Bronchial epithelial cell (primary cell): ENCODE measurements around the gene ZNG1B. TPM values are rescaled to one million over a fixed set of nuclear protein-coding genes. Genes with fewer than 3 reads are reported as not detected.
"Not testable (repeated sequence)": the region's sequence is repeated elsewhere in the genome, so short reads cannot be mapped to it uniquely, and the experiment has no call there.

ENCODE experiments used
- DNase-seq: peaks from one replicate; pipeline ENCODE4 v3.0.0-alpha.2; 2010; ENCODE audit warnings: low read depth
- FAIRE-seq: peaks from 2 replicates; lab custom pipeline; 2011; peaks lifted over from hg19 to GRCh38; lab: Jason Lieb, UNC
- H3K27me3 ChIP-seq: 2 replicates; pipeline ENCODE4 v1.5.1; 2011; ENCODE audit warnings: low read length; ENCODE audit not compliant: control insufficient read depth, insufficient read depth
- H3K36me3 ChIP-seq: 2 replicates; pipeline ENCODE4 v1.5.1; 2011; ENCODE audit warnings: low read length; ENCODE audit not compliant: control insufficient read depth, insufficient read depth
- H3K4me3 ChIP-seq: 2 replicates; pipeline ENCODE4 v1.5.1; 2011; ENCODE audit warnings: mild to moderate bottlenecking, low read depth, low read length, control low read depth
- total RNA-seq: library from RNA; depleted of rRNA; stranded (reverse); fragments of >200 nt; gene quantifications from 2 replicates; pipeline ENCODE4 v1.2.1, GENCODE V29; 2014

Gene ZNG1B
- total RNA-seq, 1 donor from 2014 or later = 34.0 TPM

DNA sequence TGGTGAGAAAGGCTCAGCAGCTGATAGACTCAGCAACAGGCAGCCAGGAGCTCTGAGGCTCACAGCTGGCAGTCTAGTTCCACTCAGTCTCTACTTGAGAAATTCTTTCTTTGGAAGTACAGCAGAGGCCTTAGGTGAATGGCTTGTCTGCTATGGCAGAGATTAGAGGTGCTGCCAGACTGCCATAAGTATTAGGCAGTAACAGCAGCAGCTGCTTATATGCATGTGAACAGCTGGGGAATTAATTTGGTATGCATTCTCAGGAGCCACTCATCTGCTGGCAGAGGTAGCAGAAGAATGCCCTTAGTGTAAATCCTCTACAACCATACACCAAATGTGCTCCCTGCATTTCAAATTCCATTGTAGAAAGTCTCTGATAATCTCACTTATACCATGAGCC, 28.3 kb downstream of the ZNG1B start:
- not testable (repeated sequence) for H3K36me3 ChIP-seq, FAIRE-seq, H3K27me3 ChIP-seq, H3K4me3 ChIP-seq, DNase-seq

- not testable (repeated sequence) for H3K27me3 ChIP-seq, FAIRE-seq, H3K4me3 ChIP-seq, H3K36me3 ChIP-seq, DNase-seq
Observed at GRCh38 chr2:113476688-113477368, 39.3 kb downstream of the ZNG1B start.

DNA sequence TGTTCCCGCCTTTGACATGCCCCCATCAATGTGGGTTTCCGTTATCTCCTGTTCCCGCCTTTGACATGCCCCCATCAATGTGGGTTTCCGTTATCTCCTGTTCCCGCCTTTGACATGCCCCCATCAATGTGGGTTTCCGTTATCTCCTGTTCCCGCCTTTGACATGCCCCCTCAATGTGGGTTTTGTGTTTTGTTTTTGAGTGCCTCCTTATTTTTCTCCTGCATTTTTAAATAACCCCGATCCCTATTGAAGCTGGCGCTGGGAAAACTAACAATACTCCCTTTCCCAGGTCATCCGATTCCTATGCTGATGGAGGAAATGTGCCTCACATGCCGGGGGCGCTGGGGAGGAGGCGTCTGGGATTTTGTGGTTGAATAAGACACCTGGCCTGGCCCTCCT, 59.0 kb downstream of the ZNG1B start:
- not testable (repeated sequence) for FAIRE-seq, H3K36me3 ChIP-seq, H3K27me3 ChIP-seq, DNase-seq, H3K4me3 ChIP-seq

DNA sequence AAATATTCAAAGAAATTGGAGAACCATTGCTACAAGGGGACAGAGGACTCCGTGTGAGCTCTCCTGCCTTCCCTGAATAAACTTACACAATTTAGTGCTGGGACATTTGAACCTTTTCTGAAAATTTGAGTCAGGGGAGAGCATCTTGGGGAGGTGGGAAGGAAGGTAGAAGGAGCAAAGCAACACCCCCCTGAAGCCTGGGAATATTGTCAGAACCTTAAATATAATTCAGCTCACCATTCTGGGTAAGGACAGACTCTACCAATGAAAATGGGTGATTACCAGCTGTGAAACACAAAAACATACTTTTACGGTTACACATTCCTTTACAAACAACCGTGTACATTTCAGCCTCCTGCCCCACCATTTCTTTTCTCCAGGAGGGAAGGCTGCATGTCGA, 60.9 kb downstream of the ZNG1B start, which contains the start of gene FOXD4L1:
FOXD4L1 (plus strand) TSS at position 301 of the 400 bp plus-strand sequence. CDS start 592 bp downstream, outside the sequence.
- not testable (repeated sequence) for DNase-seq, H3K4me3 ChIP-seq, H3K36me3 ChIP-seq, FAIRE-seq
- peaks cover 13% of the 10 kb centered on the region for H3K27me3 ChIP-seq

GRCh38 chr2:113499019-113499885, 61.8 kb downstream of the ZNG1B start:
- not testable (repeated sequence) for DNase-seq, H3K36me3 ChIP-seq, H3K4me3 ChIP-seq, FAIRE-seq
- H3K27me3 ChIP-seq = peaks cover 16% of the 10 kb centered on the region

- not testable (repeated sequence) for FAIRE-seq, H3K36me3 ChIP-seq, H3K4me3 ChIP-seq, DNase-seq
- H3K27me3 ChIP-seq = peaks cover 17% of the 10 kb centered on the region
Observed at GRCh38 chr2:113499886-113500722, 62.6 kb downstream of the ZNG1B start.

DNA sequence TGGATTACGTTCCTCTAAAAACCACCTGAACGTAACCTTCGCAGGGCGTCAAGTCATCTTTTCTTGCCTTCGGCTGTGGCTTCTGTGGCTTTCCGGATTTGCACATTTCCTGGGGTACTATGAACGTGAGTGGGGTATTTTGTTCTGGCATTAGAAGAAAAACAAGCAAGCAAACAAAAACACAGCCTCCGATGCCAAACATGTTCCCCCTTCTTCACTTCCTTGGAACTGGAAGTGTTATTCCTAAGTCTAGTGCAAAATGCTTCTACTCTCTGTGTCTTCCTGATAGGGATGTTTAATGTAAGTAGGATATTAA, 63.2 kb downstream of the ZNG1B start:
- H3K4me3 ChIP-seq, H3K36me3 ChIP-seq, DNase-seq, FAIRE-seq: not testable (repeated sequence)
- peaks cover 17% of the 10 kb centered on the region for H3K27me3 ChIP-seq

DNA sequence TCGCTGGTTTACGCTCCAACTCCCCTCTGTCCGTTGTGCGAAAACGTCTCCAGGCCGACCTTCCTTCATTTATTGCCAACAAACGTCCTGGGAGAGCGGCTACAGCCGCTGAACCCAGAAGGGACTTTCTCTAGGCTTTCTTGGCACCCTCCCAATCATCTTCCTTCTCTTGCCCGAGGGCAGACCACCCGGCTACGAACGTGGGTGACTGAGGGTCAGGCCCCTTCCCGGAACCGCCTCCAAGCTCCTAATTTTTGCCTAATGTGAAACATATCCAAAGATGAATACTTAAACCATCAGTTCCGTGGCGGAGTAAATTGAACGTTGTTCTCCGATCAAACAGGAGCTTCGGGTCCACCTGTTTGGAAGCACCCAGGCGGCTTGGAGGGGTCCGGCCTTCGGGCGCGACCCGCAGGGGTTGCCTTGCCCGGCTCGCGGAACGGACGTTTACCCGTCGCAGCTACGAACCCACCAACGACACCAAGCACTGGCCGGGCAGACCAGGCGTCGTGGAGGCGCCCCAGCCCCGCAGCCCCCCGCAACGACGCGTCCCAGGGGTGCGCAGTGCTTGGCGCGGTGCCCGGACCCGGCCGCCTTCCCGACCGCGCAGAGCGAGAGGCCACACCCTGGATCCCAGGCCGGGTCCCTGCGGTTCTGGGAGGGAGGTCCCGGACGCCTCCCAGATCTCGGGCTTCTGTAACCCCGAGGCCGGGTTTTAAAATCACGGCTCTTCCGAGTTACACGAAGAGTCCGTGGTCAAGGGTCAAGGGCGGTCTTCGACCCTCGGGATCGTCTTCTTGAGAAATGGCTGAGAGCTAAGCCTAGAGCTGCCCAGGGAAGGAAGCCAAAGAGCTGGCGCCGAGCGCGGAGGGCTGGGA, 65.0 kb downstream of the ZNG1B start:
- DNase-seq, H3K36me3 ChIP-seq, FAIRE-seq: not testable (repeated sequence)
- Histone ChIP-seq H3K27me3 (peaks cover 17% of the 10 kb centered on the region), H3K4me3 (peak overlapping the region; percentile 14)

- Histone ChIP-seq H3K4me3 (peak overlapping the region; percentile 14), H3K27me3 (peaks cover 17% of the 10 kb centered on the region)
- not testable (repeated sequence) for FAIRE-seq, DNase-seq, H3K36me3 ChIP-seq
Observed at GRCh38 chr2:113503094-113504042, 65.9 kb downstream of the ZNG1B start.

DNA sequence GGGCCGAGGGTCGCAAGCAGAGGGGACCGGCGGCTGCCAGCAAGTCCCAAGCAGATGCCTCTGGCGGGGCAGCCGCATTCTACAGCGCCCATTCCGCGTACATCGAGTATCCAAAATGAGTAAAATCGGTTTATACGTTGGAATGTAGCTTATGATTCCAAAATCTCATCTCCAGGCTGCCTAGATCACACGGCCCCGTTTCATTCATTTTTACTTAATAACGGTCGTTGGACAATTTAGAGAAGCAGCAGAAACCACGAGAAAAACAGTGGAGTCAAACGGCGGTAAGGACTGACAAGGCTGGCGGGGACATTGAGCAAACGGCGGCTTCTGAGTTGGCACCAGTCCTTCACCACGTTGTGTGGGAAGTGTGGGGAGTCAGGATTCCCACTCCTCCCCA, 66.6 kb downstream of the ZNG1B start:
- H3K27me3 ChIP-seq = peaks cover 17% of the 10 kb centered on the region
- FAIRE-seq, H3K36me3 ChIP-seq, DNase-seq, H3K4me3 ChIP-seq: not testable (repeated sequence)

DNA sequence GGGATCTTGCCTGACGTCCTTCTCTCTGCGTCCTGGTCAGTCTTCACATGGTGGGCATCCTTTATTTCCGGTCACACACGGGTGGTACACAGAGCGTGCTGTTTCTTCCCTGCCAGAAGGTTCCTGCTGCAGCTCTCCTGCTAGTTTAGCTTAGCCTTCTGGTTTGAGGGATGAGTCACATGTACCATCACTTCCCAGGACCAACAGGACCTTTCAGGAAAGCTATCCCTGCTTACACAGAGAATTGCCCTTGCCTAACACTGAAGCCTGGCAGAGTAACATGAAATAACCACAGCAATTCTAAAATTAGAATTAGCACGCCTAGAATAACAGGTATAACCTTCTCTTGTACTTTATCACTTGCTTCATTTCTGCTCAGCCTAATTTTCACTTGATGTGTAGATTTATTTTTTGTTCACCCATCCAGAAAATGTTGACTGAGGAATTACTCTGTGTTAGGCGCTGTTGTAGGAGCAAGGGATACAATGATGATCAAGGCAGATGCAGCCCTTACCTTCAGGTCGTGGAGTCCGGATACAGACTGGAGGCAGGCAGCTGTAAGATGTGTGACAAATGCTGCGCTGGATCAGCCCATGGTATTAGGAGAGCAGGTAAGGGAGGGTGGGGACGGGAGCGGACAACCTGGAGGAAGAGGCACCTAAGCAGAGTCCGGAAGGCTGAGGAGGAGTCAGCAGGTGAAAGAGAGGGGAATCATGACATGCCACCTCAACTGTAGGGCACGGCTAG, 70.1 kb downstream of the ZNG1B start:
- not testable (repeated sequence) for FAIRE-seq, H3K36me3 ChIP-seq, H3K4me3 ChIP-seq, DNase-seq
- H3K27me3 ChIP-seq = peaks cover 10% of the 10 kb centered on the region

DNA sequence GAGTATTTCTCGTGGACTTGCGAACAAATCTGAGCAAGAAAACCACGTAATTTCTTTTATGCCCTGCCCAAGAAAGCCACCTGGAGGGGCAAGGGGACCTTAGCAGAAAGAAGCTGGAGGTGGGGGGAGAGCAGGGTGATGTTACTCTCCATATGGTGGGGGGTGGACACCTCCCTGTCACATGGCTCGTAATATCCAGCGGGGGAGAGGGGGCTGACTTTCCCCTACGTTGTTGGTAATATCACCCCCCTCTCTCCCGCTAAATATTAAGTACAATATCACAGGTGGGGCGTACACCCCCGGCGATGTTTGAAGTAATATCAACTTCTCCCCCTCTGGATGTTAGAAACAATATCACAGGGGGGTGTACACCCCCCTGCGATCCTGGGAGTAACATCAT, 70.7 kb downstream of the ZNG1B start:
- FAIRE-seq, DNase-seq, H3K36me3 ChIP-seq, H3K4me3 ChIP-seq, H3K27me3 ChIP-seq: not testable (repeated sequence)
